Measurements from ENCODE around the gene DDX24.

Gene DDX24

GRCh38 chr14:94113908-94114588 is 33.0 kb upstream of the DDX24 start:
- DNase-seq = no peak

GRCh38 chr14:94113490-94113889 is 32.5 kb upstream of the DDX24 start:
- DNase-seq = no peak

- DNase-seq = no peak
These were observed 32.1 kb upstream of the DDX24 start for GRCh38 chr14:94113073-94113472.

- no peak for DNase-seq
These were observed 31.6 kb upstream of the DDX24 start for GRCh38 chr14:94112513-94113063.

GRCh38 chr14:94111276-94112095 is 30.5 kb upstream of the DDX24 start:
- peak; percentile 60 for DNase-seq

- peak; percentile 90 for DNase-seq
These were observed 29.7 kb upstream of the DDX24 start, which contains the start of gene IFI27 for GRCh38 chr14:94110552-94111181. Gene IFI27, plus strand, starts transcription at chr14:94110736.

- peak; percentile 24 for DNase-seq
These were observed 28.9 kb upstream of the DDX24 start for GRCh38 chr14:94109915-94110250.

- DNase-seq = no peak
These were observed 23.7 kb upstream of the DDX24 start for GRCh38 chr14:94104731-94105130.

- DNase-seq = no peak
These were observed 22.6 kb upstream of the DDX24 start for GRCh38 chr14:94103554-94104150.

GRCh38 chr14:94102768-94103482 is 21.9 kb upstream of the DDX24 start:
- no peak for DNase-seq

GRCh38 chr14:94101748-94102147 is 20.7 kb upstream of the DDX24 start:
- no peak for DNase-seq

- no peak for DNase-seq
These were observed 19.8 kb upstream of the DDX24 start for GRCh38 chr14:94100847-94101246.

GRCh38 chr14:94099006-94099405 is 18.0 kb upstream of the DDX24 start:
- no peak for DNase-seq

GRCh38 chr14:94098326-94098992 is 17.5 kb upstream of the DDX24 start:
- no peak for DNase-seq

GRCh38 chr14:94097091-94097490 is 16.1 kb upstream of the DDX24 start:
- no peak for DNase-seq

GRCh38 chr14:94093418-94093817 is 12.4 kb upstream of the DDX24 start:
- no peak for DNase-seq

GRCh38 chr14:94089479-94089878 is 8.5 kb upstream of the DDX24 start:
- DNase-seq = no peak

- DNase-seq = no peak
These were observed 7.5 kb upstream of the DDX24 start for GRCh38 chr14:94088516-94088915.

- DNase-seq = no peak
These were observed 6.9 kb upstream of the DDX24 start for GRCh38 chr14:94087891-94088290.

- DNase-seq = no peak
These were observed 401 bp upstream of the DDX24 start for GRCh38 chr14:94081386-94081820.

GRCh38 chr14:94079891-94080620 is 946 bp downstream of the DDX24 start:
- peak; percentile 32 for DNase-seq
